ENCODE measurements around the gene CCDC148. TPM values are rescaled to one million over a fixed set of nuclear protein-coding genes. Genes with fewer than 3 reads are reported as not detected.

CCDC148 gene
- total RNA-seq, 4 donors from 2014 or later = 0.78 to 1.6 (median 1.1) TPM

GRCh38 chr2:158432117-158432516 is 24.4 kb downstream of the CCDC148 start:
- H3K36me3 ChIP-seq = no peaks in the 10 kb centered on the region
- ATAC-seq = no peak
- H3K9me3 ChIP-seq = peaks cover 0 to 43% (median 0%) of the 10 kb centered on the region in 3 donors
- H3K4me1 ChIP-seq = no peaks in the 10 kb centered on the region
- no peaks in the 10 kb centered on the region for H3K27me3 ChIP-seq
- TF ChIP-seq POLR2A (IDR thresholded peaks at IDR 0.05) (no peak), POLR2AphosphoS5 (IDR thresholded peaks at IDR 0.05) (no peak), EP300 (IDR thresholded peaks at IDR 0.05) (no peak)
- TF ChIP-seq, protein P1, sequence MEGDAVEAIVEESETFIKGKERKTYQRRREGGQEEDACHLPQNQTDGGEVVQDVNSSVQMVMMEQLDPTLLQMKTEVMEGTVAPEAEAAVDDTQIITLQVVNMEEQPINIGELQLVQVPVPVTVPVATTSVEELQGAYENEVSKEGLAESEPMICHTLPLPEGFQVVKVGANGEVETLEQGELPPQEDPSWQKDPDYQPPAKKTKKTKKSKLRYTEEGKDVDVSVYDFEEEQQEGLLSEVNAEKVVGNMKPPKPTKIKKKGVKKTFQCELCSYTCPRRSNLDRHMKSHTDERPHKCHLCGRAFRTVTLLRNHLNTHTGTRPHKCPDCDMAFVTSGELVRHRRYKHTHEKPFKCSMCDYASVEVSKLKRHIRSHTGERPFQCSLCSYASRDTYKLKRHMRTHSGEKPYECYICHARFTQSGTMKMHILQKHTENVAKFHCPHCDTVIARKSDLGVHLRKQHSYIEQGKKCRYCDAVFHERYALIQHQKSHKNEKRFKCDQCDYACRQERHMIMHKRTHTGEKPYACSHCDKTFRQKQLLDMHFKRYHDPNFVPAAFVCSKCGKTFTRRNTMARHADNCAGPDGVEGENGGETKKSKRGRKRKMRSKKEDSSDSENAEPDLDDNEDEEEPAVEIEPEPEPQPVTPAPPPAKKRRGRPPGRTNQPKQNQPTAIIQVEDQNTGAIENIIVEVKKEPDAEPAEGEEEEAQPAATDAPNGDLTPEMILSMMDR (IDR thresholded peaks at IDR 0.05) = no peak
- no peak overlapping the region for H3K27ac ChIP-seq
- no peak overlapping the region for H3K4me3 ChIP-seq

DNA sequence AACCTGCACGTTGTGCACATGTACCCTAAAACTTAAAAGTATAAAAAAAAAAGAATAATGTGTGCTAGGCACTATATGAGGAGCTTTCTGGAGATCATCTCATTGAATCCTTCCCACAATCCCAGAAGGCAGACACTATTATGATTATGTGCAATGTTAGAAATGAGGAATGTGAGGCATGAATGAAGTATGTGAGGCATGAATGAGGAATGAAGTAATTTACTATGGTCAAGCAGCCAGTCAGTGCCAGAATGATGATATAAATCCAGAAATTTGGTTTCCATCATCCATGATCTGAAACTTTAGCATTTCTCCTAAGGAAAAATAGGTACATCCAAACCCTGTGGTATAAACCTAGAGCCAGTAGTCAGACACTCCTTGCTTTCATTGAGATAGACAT is 42.0 kb downstream of the CCDC148 start:
- no peak overlapping the region for H3K27ac ChIP-seq
- 60 to 80% methylated on average over 1 of the region's 1 CpG for WGBS, 2 donors (ENCODE audit: low coverage in 1 of 2)
- ATAC-seq = no peak
- no peaks in the 10 kb centered on the region for H3K36me3 ChIP-seq
- no peak overlapping the region for H3K4me3 ChIP-seq
- peaks cover 0 to 25% (median 0%) of the 10 kb centered on the region in 3 donors for H3K9me3 ChIP-seq
- no peaks in the 10 kb centered on the region for H3K27me3 ChIP-seq
- TF ChIP-seq, protein P1 (IDR thresholded peaks at IDR 0.05) = no peak
- TF ChIP-seq POLR2AphosphoS5 (IDR thresholded peaks at IDR 0.05) = no peak
- H3K4me1 ChIP-seq = peaks cover 0 to 8% (median 5%) of the 10 kb centered on the region in 3 donors

DNA sequence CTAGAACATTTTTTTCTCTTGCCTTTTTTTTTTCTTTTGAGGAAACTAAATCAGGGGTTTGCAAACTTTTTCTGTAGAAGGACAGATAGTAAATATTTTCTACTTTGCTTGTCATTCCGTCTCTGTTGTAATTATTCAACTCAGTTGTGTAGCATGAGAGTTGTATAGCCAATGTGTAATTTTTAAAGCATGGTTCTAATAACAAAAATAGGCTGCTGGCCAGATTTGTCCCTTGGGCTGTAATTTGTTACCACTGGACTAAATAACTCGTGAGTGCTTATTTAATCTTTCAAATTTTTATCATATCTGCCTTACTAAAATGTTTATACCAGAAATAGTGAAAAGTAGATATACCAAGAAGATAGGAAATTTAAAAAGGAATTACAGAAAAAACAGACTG is 43.0 kb downstream of the CCDC148 start:
- H3K27ac ChIP-seq = no peak overlapping the region
- 19 to 20% methylated on average over 1 to 2 of the region's 2 CpGs for WGBS, 2 donors (ENCODE audit: low coverage in 1 of 2)
- H3K27me3 ChIP-seq = no peaks in the 10 kb centered on the region
- H3K9me3 ChIP-seq = peaks cover 0 to 25% (median 0%) of the 10 kb centered on the region in 3 donors
- TF ChIP-seq POLR2AphosphoS5 (IDR thresholded peaks at IDR 0.05) (no peak), POLR2A (IDR thresholded peaks at IDR 0.05) (no peak), EP300 (IDR thresholded peaks at IDR 0.05) (no peak)
- TF ChIP-seq, protein P1 (IDR thresholded peaks at IDR 0.05) = no peak
- no peak for ATAC-seq
- peaks cover 0 to 8% (median 5%) of the 10 kb centered on the region in 3 donors for H3K4me1 ChIP-seq
- no peak overlapping the region for H3K4me3 ChIP-seq
- H3K36me3 ChIP-seq = no peaks in the 10 kb centered on the region

DNA sequence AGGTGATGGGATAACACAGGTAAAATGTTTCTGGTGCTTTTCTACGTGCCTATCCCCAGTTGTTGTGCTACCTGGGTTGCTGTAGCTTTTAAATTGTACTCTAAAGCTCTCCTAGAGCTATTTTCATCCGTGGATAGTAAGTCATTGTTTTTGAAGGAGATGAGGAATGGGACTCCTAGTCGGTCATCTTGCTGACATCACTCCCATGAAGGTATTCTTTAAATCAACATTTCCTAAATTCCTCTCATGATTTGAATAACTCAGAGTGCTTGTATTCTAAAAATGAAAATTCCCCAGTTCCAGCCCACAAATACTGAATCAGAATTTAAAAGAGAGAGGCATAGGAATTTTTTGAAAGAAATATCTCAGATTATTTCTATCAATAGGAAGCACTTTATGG is 44.3 kb downstream of the CCDC148 start:
- no peak overlapping the region for H3K4me3 ChIP-seq
- WGBS, 2 donors (ENCODE audit: low coverage in 1 of 2) = 32 to 43% methylated on average over 3 of the region's 3 CpGs
- H3K4me1 ChIP-seq = peaks cover 0 to 8% (median 5%) of the 10 kb centered on the region in 3 donors
- no peak overlapping the region for H3K27ac ChIP-seq
- no peaks in the 10 kb centered on the region for H3K27me3 ChIP-seq
- TF ChIP-seq, protein P1 (IDR thresholded peaks at IDR 0.05) = no peak
- TF ChIP-seq POLR2A (IDR thresholded peaks at IDR 0.05) (no peak), EP300 (IDR thresholded peaks at IDR 0.05) (no peak), POLR2AphosphoS5 (IDR thresholded peaks at IDR 0.05) (no peak)
- ATAC-seq = no peak
- H3K9me3 ChIP-seq = peaks cover 0 to 25% (median 0%) of the 10 kb centered on the region in 3 donors
- no peaks in the 10 kb centered on the region for H3K36me3 ChIP-seq

DNA sequence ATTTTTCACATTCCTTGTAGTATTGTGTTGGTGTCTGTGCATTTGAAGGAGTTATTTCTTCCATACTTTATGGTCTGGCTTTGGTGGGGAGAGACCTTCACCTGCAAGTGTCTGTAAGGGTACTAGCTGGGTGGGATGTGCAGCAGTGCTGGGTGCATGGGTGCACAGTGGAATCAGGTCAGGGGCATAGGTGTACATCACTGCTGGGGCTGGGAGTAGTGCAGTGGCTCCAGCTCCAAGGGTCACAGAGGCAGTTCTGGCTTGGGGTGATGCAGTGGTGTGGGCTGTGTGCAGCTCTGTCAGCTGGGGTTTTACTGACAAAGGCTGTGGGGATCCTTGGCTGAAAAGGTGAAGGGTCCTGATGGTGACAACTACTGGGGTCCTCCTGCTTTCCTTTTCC is 44.8 kb downstream of the CCDC148 start:
- Histone ChIP-seq H3K27me3 (no peaks in the 10 kb centered on the region), H3K36me3 (no peaks in the 10 kb centered on the region), H3K27ac (no peak overlapping the region), H3K9me3 (peaks cover 0 to 25% (median 0%) of the 10 kb centered on the region in 3 donors), H3K4me1 (peaks cover 0 to 8% (median 5%) of the 10 kb centered on the region in 3 donors), H3K4me3 (no peak overlapping the region)
- no peak for ATAC-seq
- TF ChIP-seq POLR2AphosphoS5 (IDR thresholded peaks at IDR 0.05) (no peak), EP300 (IDR thresholded peaks at IDR 0.05) (no peak), POLR2A (IDR thresholded peaks at IDR 0.05) (no peak)
- TF ChIP-seq, protein P1 (IDR thresholded peaks at IDR 0.05) = no peak
